ENCODE results near the gene GKAP1.
"Not testable (repeated sequence)": the region's sequence is repeated elsewhere in the genome, so short reads cannot be mapped to it uniquely, and the experiment has no call there.

GKAP1 gene

GRCh38 chr9:83728591-83729368 lies 88.8 kb downstream of the GKAP1 start:
- H3K36me3 ChIP-seq (ENCODE audit: control insufficient read depth, insufficient read depth, low read length); H3K9me3 ChIP-seq (ENCODE audit: control insufficient read depth, low read length); H3K4me3 ChIP-seq (ENCODE audit: extremely low read depth, insufficient read depth, low read length, poor library complexity, severe bottlenecking); H3K27ac ChIP-seq (ENCODE audit: low read depth, low read length, severe bottlenecking); H3K4me1 ChIP-seq (ENCODE audit: control insufficient read depth, insufficient read depth, low read length, poor library complexity, severe bottlenecking): not testable (repeated sequence)
- WGBS, 2 experiments (ENCODE audit: insufficient coverage in 2 of 2) = no CpG with 5 or more reads among the region's 22 CpGs

GRCh38 chr9:83724436-83724835 lies 93.1 kb downstream of the GKAP1 start:
- Histone ChIP-seq H3K27ac (ENCODE audit: low read depth, low read length, severe bottlenecking) (no peak overlapping the region), H3K4me1 (ENCODE audit: control insufficient read depth, insufficient read depth, low read length, poor library complexity, severe bottlenecking) (no peaks in the 10 kb centered on the region), H3K4me3 (ENCODE audit: extremely low read depth, insufficient read depth, low read length, poor library complexity, severe bottlenecking) (no peak overlapping the region), H3K9me3 (ENCODE audit: control insufficient read depth, low read length) (no peaks in the 10 kb centered on the region), H3K36me3 (ENCODE audit: control insufficient read depth, insufficient read depth, low read length) (no peaks in the 10 kb centered on the region)

- no peaks in the 10 kb centered on the region for H3K9me3 ChIP-seq (ENCODE audit: control insufficient read depth, low read length)
- H3K4me1 ChIP-seq (ENCODE audit: control insufficient read depth, insufficient read depth, low read length, poor library complexity, severe bottlenecking) = no peaks in the 10 kb centered on the region
Measured at GRCh38 chr9:83722726-83723495, 94.7 kb downstream of the GKAP1 start.

GRCh38 chr9:83721509-83721908 lies 96.1 kb downstream of the GKAP1 start:
- Histone ChIP-seq H3K27ac (ENCODE audit: low read depth, low read length, severe bottlenecking) (no peak overlapping the region), H3K36me3 (ENCODE audit: control insufficient read depth, insufficient read depth, low read length) (no peaks in the 10 kb centered on the region), H3K4me1 (ENCODE audit: control insufficient read depth, insufficient read depth, low read length, poor library complexity, severe bottlenecking) (no peaks in the 10 kb centered on the region), H3K9me3 (ENCODE audit: control insufficient read depth, low read length) (peaks cover 2% of the 10 kb centered on the region), H3K4me3 (ENCODE audit: extremely low read depth, insufficient read depth, low read length, poor library complexity, severe bottlenecking) (no peak overlapping the region)

More at GRCh38 chr9:83722726-83723495, 94.7 kb downstream of the GKAP1 start:
- WGBS, 2 experiments (ENCODE audit: insufficient coverage in 2 of 2) = no CpG with 5 or more reads among the region's 2 CpGs
- Histone ChIP-seq H3K4me3 (ENCODE audit: extremely low read depth, insufficient read depth, low read length, poor library complexity, severe bottlenecking) (no peak overlapping the region), H3K36me3 (ENCODE audit: control insufficient read depth, insufficient read depth, low read length) (no peaks in the 10 kb centered on the region), H3K27ac (ENCODE audit: low read depth, low read length, severe bottlenecking) (no peak overlapping the region)

GRCh38 chr9:83715794-83716193 lies 101.8 kb downstream of the GKAP1 start:
- Histone ChIP-seq H3K27ac (ENCODE audit: low read depth, low read length, severe bottlenecking) (no peak overlapping the region), H3K4me1 (ENCODE audit: control insufficient read depth, insufficient read depth, low read length, poor library complexity, severe bottlenecking) (no peaks in the 10 kb centered on the region), H3K9me3 (ENCODE audit: control insufficient read depth, low read length) (peaks cover 5% of the 10 kb centered on the region), H3K36me3 (ENCODE audit: control insufficient read depth, insufficient read depth, low read length) (no peaks in the 10 kb centered on the region), H3K4me3 (ENCODE audit: extremely low read depth, insufficient read depth, low read length, poor library complexity, severe bottlenecking) (no peak overlapping the region)

- 90 to 100% methylated on average over 1 of the region's 1 CpG for WGBS, 2 experiments (ENCODE audit: insufficient coverage in 2 of 2)
- peaks cover 5% of the 10 kb centered on the region for H3K9me3 ChIP-seq (ENCODE audit: control insufficient read depth, low read length)
- no peaks in the 10 kb centered on the region for H3K4me1 ChIP-seq (ENCODE audit: control insufficient read depth, insufficient read depth, low read length, poor library complexity, severe bottlenecking)
- H3K36me3 ChIP-seq (ENCODE audit: control insufficient read depth, insufficient read depth, low read length) = no peaks in the 10 kb centered on the region
- H3K27ac ChIP-seq (ENCODE audit: low read depth, low read length, severe bottlenecking) = no peak overlapping the region
- H3K4me3 ChIP-seq (ENCODE audit: extremely low read depth, insufficient read depth, low read length, poor library complexity, severe bottlenecking) = no peak overlapping the region
Measured at GRCh38 chr9:83715221-83715620, 102.3 kb downstream of the GKAP1 start.

GRCh38 chr9:83714329-83714728 lies 103.2 kb downstream of the GKAP1 start:
- Histone ChIP-seq H3K9me3 (ENCODE audit: control insufficient read depth, low read length) (peaks cover 5% of the 10 kb centered on the region), H3K4me1 (ENCODE audit: control insufficient read depth, insufficient read depth, low read length, poor library complexity, severe bottlenecking) (no peaks in the 10 kb centered on the region), H3K27ac (ENCODE audit: low read depth, low read length, severe bottlenecking) (no peak overlapping the region), H3K4me3 (ENCODE audit: extremely low read depth, insufficient read depth, low read length, poor library complexity, severe bottlenecking) (no peak overlapping the region), H3K36me3 (ENCODE audit: control insufficient read depth, insufficient read depth, low read length) (no peaks in the 10 kb centered on the region)
- WGBS, 2 experiments (ENCODE audit: insufficient coverage in 2 of 2) = no CpG with 5 or more reads among the region's 3 CpGs

- peak overlapping the region; percentile 100 for H3K27ac ChIP-seq (ENCODE audit: low read depth, low read length, severe bottlenecking)
- H3K36me3 ChIP-seq (ENCODE audit: control insufficient read depth, insufficient read depth, low read length) = peaks cover 19% of the 10 kb centered on the region
- H3K4me3 ChIP-seq (ENCODE audit: extremely low read depth, insufficient read depth, low read length, poor library complexity, severe bottlenecking) = peak overlapping the region; percentile 90
- WGBS, 2 experiments (ENCODE audit: insufficient coverage in 2 of 2) = 1 to 8% methylated on average over 12 to 13 of the region's 20 CpGs
- H3K9me3 ChIP-seq (ENCODE audit: control insufficient read depth, low read length) = peaks cover 8% of the 10 kb centered on the region
- H3K4me1 ChIP-seq (ENCODE audit: control insufficient read depth, insufficient read depth, low read length, poor library complexity, severe bottlenecking) = no peaks in the 10 kb centered on the region
Measured at GRCh38 chr9:83708515-83709158, 108.9 kb downstream of the GKAP1 start.

- Histone ChIP-seq H3K27ac (ENCODE audit: low read depth, low read length, severe bottlenecking) (peak within 1 kb of the TSS; percentile 100), H3K4me3 (ENCODE audit: extremely low read depth, insufficient read depth, low read length, poor library complexity, severe bottlenecking) (peak within 1 kb of the TSS; percentile 90), H3K36me3 (ENCODE audit: control insufficient read depth, insufficient read depth, low read length) (peaks cover 19% of the 10 kb centered on the region), H3K4me1 (ENCODE audit: control insufficient read depth, insufficient read depth, low read length, poor library complexity, severe bottlenecking) (no peaks in the 10 kb centered on the region), H3K9me3 (ENCODE audit: control insufficient read depth, low read length) (peaks cover 8% of the 10 kb centered on the region)
- 0% methylated on average over 25 to 30 of the region's 67 CpGs for WGBS, 2 experiments (ENCODE audit: insufficient coverage in 2 of 2)
Measured at GRCh38 chr9:83707768-83708514, 109.6 kb downstream of the GKAP1 start, which contains the start of gene UBQLN1. UBQLN1 (minus strand) TSS chr9:83707958; CDS start chr9:83707679, 279 bp downstream.

GRCh38 chr9:83707518-83707767 lies 110.1 kb downstream of the GKAP1 start:
- Histone ChIP-seq H3K4me1 (ENCODE audit: control insufficient read depth, insufficient read depth, low read length, poor library complexity, severe bottlenecking) (no peaks in the 10 kb centered on the region), H3K27ac (ENCODE audit: low read depth, low read length, severe bottlenecking) (peak overlapping the region; percentile 100), H3K4me3 (ENCODE audit: extremely low read depth, insufficient read depth, low read length, poor library complexity, severe bottlenecking) (peak overlapping the region; percentile 90), H3K9me3 (ENCODE audit: control insufficient read depth, low read length) (peaks cover 8% of the 10 kb centered on the region), H3K36me3 (ENCODE audit: control insufficient read depth, insufficient read depth, low read length) (peaks cover 19% of the 10 kb centered on the region)
- WGBS, 2 experiments (ENCODE audit: insufficient coverage in 2 of 2) = 0% methylated on average over 20 to 25 of the region's 26 CpGs
